Glomerular endothelial cell (primary cell): ENCODE data around the gene RPL36AL. TPM values are rescaled to one million over a fixed set of nuclear protein-coding genes. Genes with fewer than 3 reads are reported as not detected.

ENCODE experiments used
- DNase-seq: peaks from one replicate; pipeline ENCODE4 v3.0.0-alpha.2; 2011; ENCODE audit warnings: low read depth, low spot score; ENCODE audit errors: extremely low read depth
- total RNA-seq: library from RNA; depleted of rRNA; stranded (reverse); fragments of >200 nt; gene quantifications from 2 replicates; pipeline ENCODE4 v1.2.3, GENCODE V29; 2015

Gene RPL36AL
- total RNA-seq, 1 donor from 2014 or later: 224 TPM

GRCh38 chr14:49582113-49582977 lies 38.1 kb downstream of the RPL36AL start:
- DNase-seq: no peak

DNA sequence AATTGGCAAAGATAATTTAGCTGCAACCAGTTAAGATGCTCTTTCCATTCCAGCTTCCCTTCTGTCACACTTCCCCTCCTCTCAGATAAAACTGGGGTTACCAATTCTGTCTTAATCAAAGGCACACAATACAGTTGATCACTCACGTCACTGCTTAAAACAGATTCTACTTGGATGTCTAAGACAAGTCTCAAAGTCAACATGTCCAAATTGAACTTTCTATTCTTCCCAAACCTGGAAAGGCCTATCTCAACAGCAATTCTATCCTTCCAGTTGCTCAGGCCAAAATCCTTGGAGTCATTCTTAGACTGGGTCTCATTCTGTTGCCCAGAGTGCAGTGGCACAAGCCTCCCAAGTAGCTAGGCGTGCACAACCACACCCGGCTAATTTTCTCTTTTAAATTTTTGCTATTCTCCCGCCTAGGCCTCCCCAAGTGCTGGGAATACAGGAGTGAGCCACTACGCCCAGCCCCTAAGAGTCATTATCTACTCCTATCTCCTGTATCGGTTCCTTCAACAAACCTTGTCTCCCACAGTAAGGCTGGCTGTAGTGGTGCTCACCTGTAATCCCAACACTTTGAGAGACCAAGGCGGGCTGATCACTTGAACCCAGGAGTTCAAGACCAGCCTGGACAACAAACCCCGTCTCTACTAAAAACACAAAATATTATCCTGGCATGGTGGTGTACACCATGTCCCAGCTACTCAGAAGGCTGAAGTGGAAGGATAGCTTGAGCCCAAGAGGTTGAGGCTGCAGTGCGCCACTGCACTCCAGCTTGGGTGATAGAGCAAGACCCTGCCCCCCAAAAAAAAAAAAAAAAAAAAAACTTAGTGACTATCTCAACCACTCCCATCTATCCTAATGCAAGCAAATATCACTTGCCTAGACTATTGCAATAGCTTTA lies 39.0 kb downstream of the RPL36AL start:
- no peak for DNase-seq

DNA sequence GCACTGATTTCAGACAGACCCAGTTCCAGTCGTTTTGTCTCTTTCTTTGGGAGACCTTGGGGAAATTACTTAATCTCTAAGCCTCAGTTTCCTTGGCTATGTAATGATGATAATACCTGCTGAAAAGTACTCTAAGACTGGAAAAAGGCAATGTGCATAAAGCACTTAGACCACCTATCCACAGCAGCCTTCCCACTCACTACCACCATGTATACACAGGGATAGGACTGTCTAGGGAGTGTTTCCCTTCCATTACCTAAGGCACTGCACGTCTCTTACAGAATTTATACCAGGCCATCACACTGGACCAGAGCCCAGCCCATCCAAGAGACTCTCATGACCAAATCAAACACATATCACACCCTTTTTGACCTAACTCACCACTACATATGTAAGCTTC lies 40.6 kb downstream of the RPL36AL start:
- DNase-seq: no peak

DNA sequence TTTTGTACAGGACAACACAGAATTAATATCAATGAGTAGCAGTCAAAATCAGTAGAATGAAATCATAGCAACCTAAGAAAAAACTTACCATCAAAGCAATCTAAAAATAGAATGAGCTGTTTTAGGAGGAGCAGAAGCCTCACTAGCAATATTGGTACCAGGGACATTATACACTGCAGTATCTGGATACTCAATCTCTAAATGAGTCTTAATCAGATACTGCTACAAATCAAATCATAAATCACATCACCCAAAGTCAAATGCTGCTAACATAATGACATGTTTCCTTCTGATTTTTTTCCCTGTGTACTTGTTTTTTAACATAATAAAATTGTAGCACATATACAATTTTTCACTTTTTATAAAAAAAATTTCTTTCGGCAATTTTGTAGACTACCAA lies 42.3 kb downstream of the RPL36AL start:
- DNase-seq: no peak

GRCh38 chr14:49574038-49574437 lies 46.4 kb downstream of the RPL36AL start:
- no peak for DNase-seq

DNA sequence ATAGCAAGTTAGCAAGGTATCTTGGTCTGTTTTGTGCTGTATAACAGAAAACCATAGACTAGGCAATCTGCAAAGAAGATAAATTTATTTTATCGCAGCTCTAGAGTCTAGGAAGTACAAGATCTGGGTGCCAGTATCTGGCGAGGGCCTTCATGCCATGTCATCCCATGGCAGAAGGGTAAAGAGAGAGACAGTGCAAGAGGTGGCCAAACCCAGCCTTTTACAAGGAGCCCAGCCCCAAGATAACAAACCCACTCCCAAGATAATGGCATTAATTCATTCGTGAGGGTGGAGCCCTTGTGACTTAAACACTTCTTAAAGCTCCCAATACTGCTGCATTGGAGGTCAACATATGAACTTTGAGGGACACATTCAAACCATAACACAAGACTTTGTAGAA lies 51.1 kb downstream of the RPL36AL start:
- no peak for DNase-seq

Other genes with a start within 250 kb of the RPL36AL start
- gene RPS29, start 34.2 kb downstream of the RPL36AL start, total RNA-seq: 3,628 and 10,312 TPM in 2 replicates
- 8.3 and 9.4 TPM in 2 replicates for gene LRR1, start 21.7 kb downstream of the RPL36AL start, total RNA-seq
- gene MGAT2, start 173 bp upstream of the RPL36AL start, total RNA-seq: 69.7 and 71.0 TPM in 2 replicates
- gene DNAAF2, start 14.6 kb upstream of the RPL36AL start, total RNA-seq: 9.4 and 9.8 TPM in 2 replicates
- gene POLE2, start 67.6 kb upstream of the RPL36AL start, total RNA-seq: 8.0 and 8.1 TPM in 2 replicates
- gene KLHDC1, start 72.5 kb upstream of the RPL36AL start, total RNA-seq: 0.82 and 1.3 TPM in 2 replicates
- 28.6 and 37.8 TPM in 2 replicates for gene KLHDC2, start 147.5 kb upstream of the RPL36AL start, total RNA-seq
- 25.1 and 59.4 TPM in 2 replicates for gene NEMF, start 232.2 kb upstream of the RPL36AL start, total RNA-seq